ENCODE data around the gene LUZP2. TPM values are rescaled to one million over a fixed set of nuclear protein-coding genes. Genes with fewer than 3 reads are reported as not detected.
"Not testable (repeated sequence)": the region's sequence is repeated elsewhere in the genome, so short reads cannot be mapped to it uniquely, and the experiment has no call there.

The LUZP2 gene
- total RNA-seq, 1 experiment from 2014 or later, result 0.20 TPM

DNA sequence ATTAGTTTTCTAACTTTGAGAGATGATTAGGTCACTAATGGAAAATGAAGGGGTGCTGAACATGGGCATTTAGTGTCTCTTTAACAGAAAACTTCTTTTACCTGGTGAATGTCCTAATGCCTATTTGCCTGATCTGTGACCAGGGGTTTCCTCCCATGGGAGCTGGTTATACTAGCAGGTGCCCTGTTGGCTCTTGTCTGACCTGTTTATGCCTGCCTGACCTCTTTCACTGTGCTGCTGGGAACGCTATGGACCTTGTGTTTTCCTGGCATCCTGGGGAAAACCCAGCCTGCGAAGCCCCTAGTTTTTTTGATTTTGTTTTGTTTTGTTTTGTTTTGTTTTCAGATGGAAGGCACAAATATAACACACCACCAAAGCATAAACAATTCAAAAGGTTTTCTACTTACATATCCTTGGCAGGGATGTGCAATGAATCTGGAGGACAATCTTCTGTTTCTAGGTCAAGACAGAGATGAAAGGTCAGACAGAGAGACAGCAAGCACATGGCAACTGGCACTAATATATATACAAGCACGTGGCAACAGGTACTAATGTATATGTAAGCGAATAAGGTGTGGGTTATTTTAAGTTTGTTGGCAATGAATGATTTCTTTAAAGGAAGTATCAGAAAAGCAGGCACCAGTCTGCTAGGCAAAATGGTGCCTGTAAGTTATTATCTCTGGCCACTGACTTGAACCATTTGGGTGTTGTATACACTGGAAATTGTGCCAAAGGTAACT, 390.2 kb downstream of the LUZP2 start:
- DNase-seq (ENCODE audit: extremely low read depth, low read depth), result no peak

GRCh38 chr11:24890426-24890825, 393.6 kb downstream of the LUZP2 start:
- DNase-seq (ENCODE audit: extremely low read depth, low read depth), result no peak

DNA sequence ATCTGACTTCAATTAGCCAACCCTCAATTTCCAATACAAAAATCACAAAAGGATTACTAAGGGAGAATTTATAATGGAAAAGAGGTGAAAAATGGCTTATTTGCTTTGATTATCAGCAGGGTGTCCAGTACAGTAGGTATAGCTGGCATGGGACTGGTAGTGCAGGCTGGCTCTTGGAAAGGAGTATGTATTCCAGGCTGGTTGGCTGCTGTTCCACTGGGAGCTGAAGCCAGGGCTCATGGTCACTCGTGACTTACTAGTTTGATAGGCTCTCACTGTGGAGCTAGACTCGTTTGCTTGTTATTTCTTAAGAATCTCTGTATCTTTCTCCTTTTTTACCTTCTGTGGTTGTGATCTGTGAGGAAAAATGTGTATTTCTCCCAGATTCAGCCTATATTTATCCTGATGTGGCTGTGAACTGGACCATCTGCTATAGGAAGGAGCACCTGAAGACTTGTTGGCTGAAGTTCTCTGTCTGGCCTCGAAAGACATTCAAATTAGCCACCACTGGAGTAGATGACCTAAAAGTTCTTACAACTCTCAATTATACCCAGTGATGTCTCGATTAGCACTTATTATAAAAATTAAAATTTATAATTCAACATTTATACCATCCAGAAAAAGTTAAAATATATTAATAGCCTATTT, 395.1 kb downstream of the LUZP2 start:
- not testable (repeated sequence) for DNase-seq (ENCODE audit: extremely low read depth, low read depth)

GRCh38 chr11:24896118-24896835, 399.4 kb downstream of the LUZP2 start:
- DNase-seq (ENCODE audit: extremely low read depth, low read depth), result no peak

GRCh38 chr11:24900514-24900913, 403.7 kb downstream of the LUZP2 start:
- no peak for DNase-seq (ENCODE audit: extremely low read depth, low read depth)

DNA sequence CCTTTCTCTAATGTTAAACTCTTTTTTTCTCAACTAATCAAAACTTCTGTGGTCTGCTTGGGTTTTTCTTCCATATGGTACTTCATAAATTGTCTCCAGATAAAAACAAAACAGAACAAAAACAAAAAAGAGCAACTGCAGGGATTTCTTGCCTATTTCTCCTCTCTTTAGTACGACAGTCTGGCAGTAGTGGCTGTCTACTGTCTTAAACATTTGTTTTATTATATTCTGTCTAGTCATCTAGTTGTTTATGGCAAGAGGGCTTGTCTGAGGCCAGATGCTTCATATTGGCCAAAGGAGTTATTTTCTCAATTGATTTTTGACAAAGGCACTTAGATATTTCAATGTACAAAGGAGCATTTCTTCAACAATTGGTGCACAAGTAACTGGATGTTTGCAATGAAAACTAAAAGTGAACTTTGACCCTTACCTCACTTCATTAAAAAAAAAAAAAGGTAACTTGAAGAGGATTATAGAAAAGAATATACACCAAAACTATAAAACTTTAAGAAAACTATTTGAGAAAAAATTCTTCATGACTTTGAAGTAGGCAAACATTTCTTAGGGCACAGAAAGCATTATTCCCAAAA, 404.2 kb downstream of the LUZP2 start:
- DNase-seq (ENCODE audit: extremely low read depth, low read depth), result no peak

GRCh38 chr11:24903555-24903954, 406.7 kb downstream of the LUZP2 start:
- DNase-seq (ENCODE audit: extremely low read depth, low read depth), result no peak

DNA sequence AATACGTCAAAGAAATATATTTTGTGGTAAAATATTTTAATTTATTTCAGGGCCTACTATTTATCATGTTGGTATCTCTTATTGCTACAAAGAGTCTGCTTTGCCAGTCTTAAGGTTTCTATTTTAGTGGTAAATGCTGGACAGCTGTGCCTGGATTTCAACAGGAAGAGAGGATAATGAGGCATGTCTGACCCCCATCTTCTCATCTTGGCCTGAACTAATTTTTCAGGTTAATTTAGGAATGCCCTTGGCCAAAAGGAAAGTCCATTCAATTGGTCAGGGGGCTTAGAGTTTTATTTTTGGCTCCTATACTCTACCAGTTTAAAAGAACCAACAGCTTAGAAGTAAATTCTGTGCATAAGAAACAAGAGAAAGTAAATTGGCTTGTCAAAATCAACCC, 428.2 kb downstream of the LUZP2 start:
- DNase-seq (ENCODE audit: extremely low read depth, low read depth), result no peak

GRCh38 chr11:24932110-24933000, 435.5 kb downstream of the LUZP2 start:
- no peak for DNase-seq (ENCODE audit: extremely low read depth, low read depth)

DNA sequence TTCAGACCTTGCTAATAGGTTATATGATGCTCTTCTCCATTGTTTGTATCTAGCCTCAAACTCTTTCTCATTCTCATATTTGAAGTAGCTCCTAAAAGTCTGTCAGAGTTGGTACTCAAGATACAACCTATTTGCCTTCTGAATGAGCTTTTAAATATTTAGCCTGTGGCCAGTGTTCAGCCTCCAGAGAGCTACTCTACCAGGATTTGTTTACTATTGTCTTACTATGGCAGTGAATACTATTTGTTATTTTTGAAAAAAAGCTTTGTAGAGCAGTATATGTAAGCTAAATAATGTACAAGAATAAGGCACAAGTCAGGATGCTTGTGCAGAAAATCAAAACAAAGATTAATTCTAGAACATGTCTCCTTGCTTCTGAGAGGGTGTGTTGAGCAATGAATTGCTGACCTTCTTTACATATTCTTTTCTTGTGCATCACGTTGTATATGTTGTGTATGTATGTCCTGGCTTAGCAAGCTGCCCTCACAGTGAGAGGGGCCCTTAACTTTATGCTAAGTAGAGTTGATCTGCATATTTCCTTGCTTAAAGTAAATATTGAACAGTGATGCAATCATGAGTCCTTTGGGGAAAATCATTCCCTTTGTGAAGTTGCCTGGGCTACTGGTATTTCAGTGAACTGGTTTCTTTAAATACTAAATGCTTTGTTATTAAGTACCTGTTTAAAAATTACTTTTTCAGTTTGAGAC, 438.0 kb downstream of the LUZP2 start:
- no peak for DNase-seq (ENCODE audit: extremely low read depth, low read depth)

- DNase-seq (ENCODE audit: extremely low read depth, low read depth), result no peak
Measured at GRCh38 chr11:24944891-24945290, 448.0 kb downstream of the LUZP2 start.

DNA sequence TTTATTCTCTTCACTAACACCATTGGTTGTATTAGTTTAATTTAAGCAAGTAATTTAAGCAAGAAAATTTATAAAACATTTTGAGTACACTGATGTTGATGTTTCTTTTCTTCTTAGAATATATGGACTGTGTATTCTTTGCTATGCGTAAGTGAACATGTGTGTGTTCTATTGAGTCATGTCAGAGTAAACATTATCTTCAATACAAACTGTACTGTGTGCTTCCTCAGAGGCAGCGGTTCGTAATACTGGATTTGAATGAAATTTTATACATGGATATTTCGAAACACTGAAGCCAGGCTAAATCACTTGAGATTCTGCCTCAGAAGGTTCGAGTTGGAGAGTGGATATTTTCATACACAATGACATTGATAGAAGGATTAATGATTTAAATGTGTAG, 452.6 kb downstream of the LUZP2 start:
- DNase-seq (ENCODE audit: extremely low read depth, low read depth), result no peak

DNA sequence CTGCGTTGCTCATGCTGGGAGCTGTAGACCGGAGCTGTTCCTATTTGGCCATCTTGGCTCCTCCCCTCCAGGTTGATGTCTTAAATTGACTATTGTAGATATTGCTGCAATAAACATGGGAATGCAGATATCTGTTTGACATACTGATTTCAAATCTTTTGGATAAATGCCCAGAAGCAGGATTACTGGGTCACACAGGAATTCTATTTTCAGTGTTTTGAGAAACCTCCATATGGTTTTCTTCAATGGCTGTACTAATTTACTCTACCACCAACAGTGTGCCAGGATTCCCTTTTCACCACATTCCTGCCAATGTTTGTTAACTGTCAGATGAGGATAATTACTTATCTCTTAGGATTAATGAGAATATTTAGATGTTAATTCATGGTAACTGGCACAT, 467.0 kb downstream of the LUZP2 start:
- DNase-seq (ENCODE audit: extremely low read depth, low read depth), result no peak

GRCh38 chr11:24965748-24966147, 468.9 kb downstream of the LUZP2 start:
- no peak for DNase-seq (ENCODE audit: extremely low read depth, low read depth)

DNA sequence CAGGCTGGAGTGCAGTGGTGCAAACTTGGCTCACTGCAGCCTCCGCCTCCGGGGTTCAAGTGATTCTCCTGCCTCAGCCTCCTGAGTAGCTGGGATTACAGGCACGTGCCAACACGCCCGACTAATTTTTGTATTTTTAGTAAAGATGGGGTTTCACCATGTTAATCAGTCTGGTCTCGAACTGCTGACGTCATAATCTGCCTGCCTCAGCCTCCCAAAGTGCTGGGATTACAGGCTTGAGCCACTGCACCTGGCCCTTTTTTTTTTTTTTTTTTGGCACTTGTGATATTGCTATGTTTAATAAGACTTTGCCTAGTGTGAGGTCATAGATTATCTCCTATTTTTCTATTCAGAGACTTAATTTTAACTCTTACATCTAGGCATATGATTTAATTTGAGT, 497.1 kb downstream of the LUZP2 start:
- not testable (repeated sequence) for DNase-seq (ENCODE audit: extremely low read depth, low read depth)

DNA sequence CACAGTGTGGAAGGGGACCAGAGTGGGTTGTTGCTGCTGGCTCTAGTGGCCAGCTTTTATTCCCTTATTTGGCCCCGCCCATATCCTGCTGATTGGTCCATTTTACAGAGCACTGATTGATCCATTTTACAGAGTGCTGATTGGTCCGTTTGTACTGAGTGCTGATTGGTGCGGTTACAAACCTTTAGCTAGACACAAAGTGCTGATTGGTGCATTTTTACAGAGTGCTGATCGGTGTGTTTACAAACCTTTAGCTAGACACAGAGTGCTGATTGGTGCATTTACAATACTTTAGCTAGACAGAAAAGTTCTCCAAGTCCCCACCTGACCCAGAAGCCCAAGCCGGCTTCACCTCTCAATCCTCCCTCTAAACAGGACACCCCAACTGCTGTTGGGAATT, 503.1 kb downstream of the LUZP2 start:
- not testable (repeated sequence) for DNase-seq (ENCODE audit: extremely low read depth, low read depth)

- DNase-seq (ENCODE audit: extremely low read depth, low read depth), result no peak
Measured at GRCh38 chr11:25037431-25037830, 540.6 kb downstream of the LUZP2 start.

GRCh38 chr11:25038131-25038530, 541.3 kb downstream of the LUZP2 start:
- no peak for DNase-seq (ENCODE audit: extremely low read depth, low read depth)

DNA sequence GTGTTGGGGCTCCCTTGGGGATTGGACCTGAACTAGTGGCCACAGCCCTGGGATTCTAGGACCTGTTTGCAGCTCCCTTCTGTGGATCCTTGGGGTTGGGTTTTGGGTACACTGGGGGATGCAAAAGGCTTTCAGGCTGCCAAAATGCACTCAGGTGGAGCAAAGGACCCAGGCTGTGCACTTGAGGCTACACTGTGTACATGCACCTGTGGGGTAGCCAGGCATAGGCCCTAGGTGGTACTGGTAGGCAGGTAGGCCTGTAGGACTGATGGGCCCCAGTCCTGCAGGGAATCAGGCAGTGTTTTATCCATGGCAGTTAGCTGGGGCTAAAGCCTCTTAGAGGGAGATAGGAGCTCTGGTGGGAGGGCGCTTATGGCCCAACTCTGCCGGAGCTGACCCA, 542.3 kb downstream of the LUZP2 start:
- DNase-seq (ENCODE audit: extremely low read depth, low read depth), result no peak

GRCh38 chr11:25048632-25049031, 551.8 kb downstream of the LUZP2 start:
- DNase-seq (ENCODE audit: extremely low read depth, low read depth), result no peak
